Activated CD8-positive, alpha-beta T cell treated with anti-CD3 and anti-CD28 coated beads, Interleukin-2, amount 10 ng/mL, durations not matched to agents 7 days and 5 days (primary cell): ENCODE measurements around the gene CARD10. TPM values are rescaled to one million over a fixed set of nuclear protein-coding genes. Genes with fewer than 3 reads are reported as not detected.

ENCODE experiments used
- ATAC-seq: fragments of 150-1000 bp; cut with Tn5 transposase; one replicate; pipeline ENCODE4 v1.10.0; 2021; ENCODE audit warnings: moderate library complexity
- CTCF ChIA-PET: fragments of 350-600 bp; sonication (Branson Sonifier 250); formaldehyde crosslinking; loops from one replicate; lab custom pipeline; 2021; ENCODE audit warnings: antibody characterized with exemption; lab: Charles Lee
- POLR2A ChIA-PET: fragments of 350-600 bp; sonication (Branson Sonifier 250); formaldehyde crosslinking; loops from one replicate; lab custom pipeline; 2021; ENCODE audit warnings: antibody characterized with exemption; lab: Charles Lee
- DNase-seq: peaks from one replicate; pipeline ENCODE4 v3.0.0-alpha.2; 2020
- H3K27ac Mint-ChIP-seq: one replicate; pipeline ENCODE4 v1.8.0; 2021; ENCODE audit warnings: mild to moderate bottlenecking, mixed read lengths
- H3K27me3 Mint-ChIP-seq: one replicate; pipeline ENCODE4 v1.8.0; 2021; ENCODE audit warnings: low read depth, mixed read lengths
- H3K36me3 Mint-ChIP-seq: one replicate; pipeline ENCODE4 v1.8.0; 2021; ENCODE audit warnings: low read depth, mixed read lengths
- H3K4me1 Mint-ChIP-seq: one replicate; pipeline ENCODE4 v1.8.0; 2021; ENCODE audit warnings: low read depth, mixed read lengths
- H3K4me3 Mint-ChIP-seq: one replicate; pipeline ENCODE4 v1.8.0; 2021; ENCODE audit warnings: mild to moderate bottlenecking, mixed read lengths
- H3K9me3 Mint-ChIP-seq: one replicate; pipeline ENCODE4 v1.8.0; 2022; ENCODE audit warnings: mixed read lengths; ENCODE audit not compliant: insufficient read depth
- total RNA-seq, 2 experiments: library from RNA; stranded (reverse); gene quantifications; one replicate each; pipeline ENCODE4 v1.2.3, GENCODE V29; 2021

CARD10 gene
- total RNA-seq, 2 experiments from 2014 or later: 0.31 TPM; not detected in 1

- Mint-ChIP-seq H3K9me3 (no peaks in the 10 kb centered on the region), H3K27ac (no peak overlapping the region), H3K4me3 (no peak overlapping the region), H3K36me3 (no peaks in the 10 kb centered on the region), H3K27me3 (no peaks in the 10 kb centered on the region), H3K4me1 (peaks cover 57% of the 10 kb centered on the region)
- CTCF ChIA-PET: no interaction called here
- POLR2A ChIA-PET: no interaction called here
- no peak for DNase-seq
- no peak for ATAC-seq
Observed at GRCh38 chr22:37491106-37491505, 28.1 kb downstream of the CARD10 start.

DNA sequence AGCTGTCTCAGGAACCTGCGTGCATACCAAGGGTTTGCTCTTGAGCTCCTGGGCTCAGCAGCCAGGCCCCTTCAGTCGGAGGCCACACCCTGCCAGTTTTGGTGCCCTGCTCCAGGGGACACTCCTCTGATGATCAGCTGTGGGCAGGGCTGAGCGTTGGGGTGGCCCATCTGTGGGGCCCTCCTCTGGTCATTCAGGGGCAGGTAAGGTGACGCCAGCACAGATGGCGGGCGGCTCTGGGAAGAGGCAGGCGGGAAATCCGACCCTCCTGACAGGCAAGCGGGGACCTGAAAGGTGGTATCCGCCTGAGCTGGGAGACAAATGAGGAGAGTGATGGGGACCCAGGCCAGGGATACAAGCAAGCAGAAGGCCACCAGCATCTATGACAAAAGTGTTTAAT lies 29.2 kb downstream of the CARD10 start:
- ChIA-PET CTCF (interaction anchor here (0.7 to 2.5 kb wide), 4 partner anchors 17 to 102 kb away, joined by 3 to 6 read pairs (median 3); no protein-coding TSS in a partner anchor), POLR2A (interaction anchor here (0.6 kb wide), 1 partner anchor 1621 kb away, joined by 3 read pairs; no protein-coding TSS in a partner anchor)
- DNase-seq (no peak), ATAC-seq (no peak)
- Mint-ChIP-seq H3K9me3 (no peaks in the 10 kb centered on the region), H3K4me1 (peaks cover 57% of the 10 kb centered on the region), H3K27ac (no peak overlapping the region), H3K36me3 (peaks cover 3% of the 10 kb centered on the region), H3K4me3 (no peak overlapping the region), H3K27me3 (no peaks in the 10 kb centered on the region)

- Mint-ChIP-seq H3K27ac (peak overlapping the region; percentile 23), H3K4me3 (no peak overlapping the region), H3K4me1 (peaks cover 60% of the 10 kb centered on the region), H3K27me3 (no peaks in the 10 kb centered on the region), H3K9me3 (no peaks in the 10 kb centered on the region), H3K36me3 (peaks cover 16% of the 10 kb centered on the region)
- ATAC-seq (no peak), DNase-seq (no peak)
- ChIA-PET POLR2A (no interaction called here), CTCF (interaction anchor here (2.5 to 4.0 kb wide), 2 partner anchors 16 to 31 kb away, joined by 6 to 14 read pairs; no protein-coding TSS in a partner anchor)
Observed at GRCh38 chr22:37488337-37489135, 30.7 kb downstream of the CARD10 start.

DNA sequence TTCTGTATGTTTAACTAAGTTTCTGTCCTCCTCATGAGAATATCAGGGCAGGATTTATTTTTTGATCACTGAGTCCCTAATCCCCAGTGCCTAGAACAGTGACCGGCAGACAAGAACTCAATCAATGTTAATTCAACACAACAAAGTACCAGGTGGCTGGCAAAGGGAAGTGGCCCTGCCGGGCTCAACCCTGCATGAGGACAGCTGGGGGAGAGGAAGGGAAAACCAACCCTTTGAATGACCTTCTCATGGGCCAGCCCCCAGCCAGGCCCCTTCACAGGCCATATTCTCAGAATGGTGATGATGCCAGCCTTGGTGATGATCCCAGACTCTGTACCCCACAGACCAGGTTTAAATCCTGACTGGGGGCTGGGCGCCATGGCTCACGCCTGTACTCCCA lies 31.6 kb downstream of the CARD10 start:
- ATAC-seq: no peak
- Mint-ChIP-seq H3K9me3 (no peaks in the 10 kb centered on the region), H3K36me3 (peaks cover 25% of the 10 kb centered on the region), H3K4me3 (peak overlapping the region; percentile 88), H3K4me1 (peaks cover 60% of the 10 kb centered on the region), H3K27ac (peak overlapping the region; percentile 97), H3K27me3 (no peaks in the 10 kb centered on the region)
- POLR2A ChIA-PET: no interaction called here
- no peak for DNase-seq
- CTCF ChIA-PET: interaction anchor here (3.2 to 4.0 kb wide), 2 partner anchors 15 to 30 kb away, joined by 14 to 26 read pairs; no protein-coding TSS in a partner anchor

DNA sequence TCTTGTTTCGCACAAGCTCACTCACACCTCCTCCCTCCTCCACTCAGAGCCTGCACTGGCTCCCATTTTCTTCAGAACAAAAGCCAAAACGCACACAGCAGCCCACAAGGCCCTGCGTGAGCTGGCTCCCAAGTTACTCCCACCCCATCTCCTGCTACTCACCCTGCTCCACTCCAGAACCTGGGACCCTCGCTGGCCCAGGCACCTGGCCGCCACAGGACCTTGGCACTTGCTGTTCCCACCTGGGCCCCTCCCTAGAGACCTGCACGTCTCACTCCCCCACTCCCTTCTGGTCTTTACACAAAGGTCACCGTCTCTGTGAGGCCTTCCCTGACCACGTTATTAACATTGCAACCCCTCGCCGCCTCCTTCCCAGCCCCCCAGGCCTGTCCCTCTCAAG lies 32.1 kb downstream of the CARD10 start:
- Mint-ChIP-seq H3K4me1 (peaks cover 65% of the 10 kb centered on the region), H3K4me3 (peak overlapping the region; percentile 88), H3K27me3 (no peaks in the 10 kb centered on the region), H3K27ac (peak overlapping the region; percentile 97), H3K9me3 (no peaks in the 10 kb centered on the region), H3K36me3 (peaks cover 30% of the 10 kb centered on the region)
- CTCF ChIA-PET: interaction anchor here (1.1 to 4.0 kb wide), 8 partner anchors 11 to 147 kb away, joined by 3 to 26 read pairs (median 8); partner anchors contain the start of gene GGA1
- POLR2A ChIA-PET: interaction anchor here (0.7 to 1.0 kb wide), 2 partner anchors 15 to 249 kb away, joined by 3 read pairs; no protein-coding TSS in a partner anchor
- no peak for ATAC-seq
- DNase-seq: no peak

- Mint-ChIP-seq H3K4me1 (peaks cover 69% of the 10 kb centered on the region), H3K27ac (peak within 1 kb of the TSS; percentile 97), H3K27me3 (no peaks in the 10 kb centered on the region), H3K36me3 (peaks cover 36% of the 10 kb centered on the region), H3K4me3 (peak within 1 kb of the TSS; percentile 88), H3K9me3 (no peaks in the 10 kb centered on the region)
- CTCF ChIA-PET: interaction anchor here (0.8 to 4.0 kb wide), 10 partner anchors 12 to 148 kb away, joined by 3 to 26 read pairs (median 6); partner anchors contain the start of gene GGA1
- ATAC-seq: peak; percentile 62
- POLR2A ChIA-PET: interaction anchor here (0.6 to 1.8 kb wide), 11 partner anchors 10 to 406 kb away, joined by 3 to 9 read pairs (median 3); partner anchors contain the start of genes ANKRD54 and GGA1
- peak; percentile 81 for DNase-seq
Observed at GRCh38 chr22:37486224-37486845, 32.9 kb downstream of the CARD10 start, which contains the start of gene MFNG. Gene MFNG, minus strand, starts transcription at chr22:37486384. Its CDS starts 207 bp downstream, at chr22:37486177.

DNA sequence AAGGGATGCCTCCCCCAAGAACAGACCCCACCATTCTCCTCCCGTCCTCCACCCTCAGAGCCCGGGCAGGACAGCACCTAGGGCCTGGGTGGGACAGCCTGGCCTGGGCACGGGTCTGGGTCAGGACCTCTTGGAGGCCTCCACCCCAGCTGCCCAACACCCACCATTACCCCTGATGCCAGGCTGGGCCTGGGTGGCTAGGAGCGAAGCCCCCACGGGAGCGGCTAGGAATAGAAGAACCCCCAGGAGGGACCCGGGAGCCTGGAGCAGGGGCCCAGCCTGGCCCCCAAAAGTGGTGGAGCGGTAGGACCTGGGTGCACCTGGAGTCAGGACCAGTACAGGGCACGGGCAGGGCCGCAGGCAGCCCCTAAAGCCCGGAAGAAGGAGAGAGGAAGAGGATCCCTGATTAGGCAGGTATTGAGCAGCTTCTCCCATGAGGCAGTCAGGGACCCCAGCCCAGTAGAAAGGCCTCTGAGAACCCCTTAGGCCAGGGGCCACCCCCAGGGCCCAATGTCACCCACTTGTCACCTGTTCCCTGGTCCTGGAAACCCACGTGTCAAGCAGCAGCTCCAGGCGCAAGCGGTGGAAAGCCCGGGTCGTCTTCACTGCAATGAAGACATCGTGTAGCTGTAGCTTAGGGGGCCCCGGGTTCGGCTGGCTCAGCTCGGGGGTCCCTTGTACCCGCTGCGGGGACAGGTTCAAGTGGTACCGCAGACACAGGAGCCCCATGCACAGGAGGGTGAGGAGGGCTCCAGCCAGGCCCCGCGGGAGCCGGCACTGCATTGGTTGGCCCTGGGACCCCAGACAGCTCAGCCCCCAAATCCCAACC lies 33.6 kb downstream of the CARD10 start:
- peak overlapping the region; percentile 88 for H3K4me3 Mint-ChIP-seq
- H3K9me3 Mint-ChIP-seq: no peaks in the 10 kb centered on the region
- no peaks in the 10 kb centered on the region for H3K27me3 Mint-ChIP-seq
- POLR2A ChIA-PET: interaction anchor here (0.7 to 1.8 kb wide), 9 partner anchors 10 to 406 kb away, joined by 3 to 9 read pairs (median 3); partner anchors contain the start of gene GGA1
- peak; percentile 2 for ATAC-seq
- CTCF ChIA-PET: interaction anchor here (0.8 to 4.0 kb wide), 9 partner anchors 12 to 122 kb away, joined by 3 to 26 read pairs (median 7); partner anchors contain the start of gene GGA1
- peaks cover 72% of the 10 kb centered on the region for H3K4me1 Mint-ChIP-seq
- peak overlapping the region; percentile 97 for H3K27ac Mint-ChIP-seq
- H3K36me3 Mint-ChIP-seq: peaks cover 41% of the 10 kb centered on the region
- DNase-seq: peak; percentile 36

GRCh38 chr22:37484480-37485394 lies 34.5 kb downstream of the CARD10 start:
- Mint-ChIP-seq H3K36me3 (peaks cover 45% of the 10 kb centered on the region), H3K4me1 (peaks cover 65% of the 10 kb centered on the region), H3K27ac (peak overlapping the region; percentile 97), H3K4me3 (peak overlapping the region; percentile 88), H3K27me3 (no peaks in the 10 kb centered on the region), H3K9me3 (no peaks in the 10 kb centered on the region)
- ATAC-seq (peak; percentile 73), DNase-seq (peak; percentile 91)
- CTCF ChIA-PET: interaction anchor here (0.6 to 4.0 kb wide), 6 partner anchors 12 to 239 kb away, joined by 3 to 26 read pairs (median 8); no protein-coding TSS in a partner anchor
- POLR2A ChIA-PET: interaction anchor here (0.6 to 1.8 kb wide), 7 partner anchors 9 to 255 kb away, joined by 3 to 9 read pairs (median 3); no protein-coding TSS in a partner anchor

DNA sequence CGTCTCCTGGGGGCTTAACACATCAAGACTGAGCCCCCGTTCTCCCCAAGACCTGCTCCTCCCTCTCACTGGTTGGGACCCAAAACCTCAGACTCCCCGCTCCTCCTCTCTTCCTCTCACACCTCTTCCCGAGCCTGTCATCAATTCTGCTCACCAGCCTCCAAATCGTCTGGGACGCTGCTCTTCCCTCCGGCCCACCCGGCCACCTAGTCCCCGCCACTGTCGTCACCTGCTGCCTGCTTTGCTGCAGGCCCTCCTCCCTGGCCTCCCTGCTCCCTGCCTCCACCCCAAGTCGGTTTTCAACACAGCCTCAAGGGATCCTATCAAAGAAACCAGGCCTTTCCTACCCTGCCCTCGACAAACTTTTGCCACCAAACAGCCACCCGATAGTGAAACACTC lies 36.2 kb downstream of the CARD10 start:
- CTCF ChIA-PET: interaction anchor here (1.5 to 1.6 kb wide), 2 partner anchors 11 to 109 kb away, joined by 5 to 6 read pairs; no protein-coding TSS in a partner anchor
- H3K27me3 Mint-ChIP-seq: no peaks in the 10 kb centered on the region
- H3K4me1 Mint-ChIP-seq: peaks cover 50% of the 10 kb centered on the region
- peak overlapping the region; percentile 88 for H3K4me3 Mint-ChIP-seq
- no peak for DNase-seq
- no peaks in the 10 kb centered on the region for H3K9me3 Mint-ChIP-seq
- peaks cover 56% of the 10 kb centered on the region for H3K36me3 Mint-ChIP-seq
- POLR2A ChIA-PET: no interaction called here
- ATAC-seq: no peak
- peak overlapping the region; percentile 97 for H3K27ac Mint-ChIP-seq

- Mint-ChIP-seq H3K9me3 (no peaks in the 10 kb centered on the region), H3K4me1 (peaks cover 42% of the 10 kb centered on the region), H3K4me3 (peak overlapping the region; percentile 88), H3K27me3 (no peaks in the 10 kb centered on the region), H3K27ac (peak overlapping the region; percentile 97), H3K36me3 (peaks cover 61% of the 10 kb centered on the region)
- ChIA-PET POLR2A (no interaction called here), CTCF (interaction anchor here (1.2 to 1.5 kb wide), 3 partner anchors 10 to 360 kb away, joined by 3 to 6 read pairs (median 5); no protein-coding TSS in a partner anchor)
- ATAC-seq (no peak), DNase-seq (no peak)
Observed at GRCh38 chr22:37482244-37482643, 37.0 kb downstream of the CARD10 start.
